Adipocyte (in vitro differentiated cells): ENCODE data around the gene MNT.

Source experiments
- DNase-seq: peaks from one replicate; pipeline ENCODE4 v3.0.0-alpha.2; 2015; ENCODE audit warnings: low read depth
- H3K27me3 ChIP-seq: replicated peaks from 2 replicates; pipeline ENCODE4 v1.7.0; 2013; ENCODE audit warnings: mild to moderate bottlenecking, low read length, moderate library complexity; ENCODE audit not compliant: control insufficient read depth, insufficient read depth
- H3K36me3 ChIP-seq: 2 replicates; pipeline ENCODE4 v1.7.0; 2013; ENCODE audit warnings: low read length, mild to moderate bottlenecking, moderate library complexity; ENCODE audit not compliant: control insufficient read depth, insufficient read depth, severe bottlenecking
- H3K4me1 ChIP-seq: 2 replicates; pipeline ENCODE4 v1.7.0; 2013; ENCODE audit warnings: mild to moderate bottlenecking, low read length, moderate library complexity; ENCODE audit not compliant: control insufficient read depth, insufficient read depth
- H3K4me3 ChIP-seq: 2 replicates; pipeline ENCODE4 v1.7.0; 2013; ENCODE audit warnings: mild to moderate bottlenecking, low read length, moderate library complexity
- H3K9ac ChIP-seq: 2 replicates; pipeline ENCODE4 v1.7.0; 2013; ENCODE audit warnings: mild to moderate bottlenecking, low read length, moderate library complexity
- H3K9me3 ChIP-seq: 2 replicates; pipeline ENCODE4 v1.7.0; 2013; ENCODE audit warnings: mild to moderate bottlenecking, low read length, moderate library complexity; ENCODE audit not compliant: control insufficient read depth

MNT gene

DNA sequence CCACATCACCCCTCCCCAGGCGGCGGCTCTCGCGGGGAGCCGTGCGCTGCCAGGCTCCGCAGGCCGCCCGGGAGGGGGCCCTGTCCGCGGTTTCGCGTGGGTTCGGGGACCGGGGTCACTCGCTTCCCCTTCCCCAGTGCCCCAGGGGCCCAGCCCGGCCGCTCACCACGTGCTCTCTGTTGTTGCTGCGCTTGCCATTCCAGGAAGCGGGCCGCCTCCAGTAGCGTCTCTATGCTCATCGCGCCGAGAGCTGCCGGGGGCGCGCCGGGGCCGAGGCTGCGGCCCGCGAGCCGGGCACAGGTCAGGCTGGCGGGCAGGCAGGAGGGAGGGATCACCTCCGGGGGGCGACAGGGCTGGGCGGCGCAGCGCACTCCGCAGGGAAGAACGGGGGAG is 390 bp downstream of the MNT start:
- peak overlapping the region; percentile 98 for H3K9ac ChIP-seq
- no peaks in the 10 kb centered on the region for H3K36me3 ChIP-seq
- peak; percentile 80 for DNase-seq
- peaks cover 66% of the 10 kb centered on the region for H3K4me1 ChIP-seq
- peak overlapping the region; percentile 97 for H3K4me3 ChIP-seq
- no peaks in the 10 kb centered on the region for H3K27me3 ChIP-seq
- no peaks in the 10 kb centered on the region for H3K9me3 ChIP-seq

DNA sequence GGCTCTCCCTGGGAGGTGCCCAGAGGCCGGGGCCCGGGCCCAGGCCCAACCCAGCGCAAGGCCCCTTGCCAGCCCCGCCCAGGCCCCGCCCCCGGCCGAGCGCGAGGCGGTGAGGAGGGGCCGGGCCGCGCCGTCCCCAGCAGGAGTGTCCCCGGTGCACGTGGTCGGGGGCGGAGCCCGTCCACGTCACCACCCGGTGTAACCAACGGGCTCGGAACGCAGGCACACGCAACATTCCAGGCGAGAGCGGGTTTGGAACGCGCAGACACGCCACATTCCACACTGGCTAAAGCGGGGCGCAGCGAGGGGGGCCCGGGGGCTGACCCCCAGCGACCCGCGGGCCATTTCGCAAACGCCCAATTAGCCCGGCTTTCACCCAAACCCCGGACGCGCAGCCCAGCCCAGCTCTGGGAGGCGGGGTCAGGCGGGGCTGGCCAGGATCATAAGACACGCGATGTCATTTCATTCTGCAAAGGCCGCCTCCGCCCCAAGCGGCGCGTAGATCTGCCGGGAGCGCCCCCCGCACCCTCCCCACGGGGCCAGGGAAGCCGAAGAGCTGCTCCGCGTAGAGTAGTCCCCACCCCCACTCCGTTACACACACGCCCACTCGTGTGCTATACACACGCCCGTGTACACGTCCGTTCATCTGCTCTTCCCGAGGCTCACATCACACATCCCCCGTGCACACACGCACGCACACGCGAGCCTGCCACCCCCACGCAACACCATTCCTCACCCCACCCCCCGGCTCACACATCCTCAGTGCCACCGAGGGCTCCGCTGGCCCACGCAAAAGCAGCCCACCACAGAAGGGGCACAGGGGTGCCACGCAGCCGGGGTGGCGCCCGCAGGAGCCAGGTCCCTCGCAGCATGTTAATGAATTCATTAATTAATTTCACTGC is 1.0 kb downstream of the MNT start:
- DNase-seq: peak; percentile 99
- Histone ChIP-seq H3K27me3 (no peaks in the 10 kb centered on the region), H3K9ac (peak overlapping the region; percentile 98), H3K4me3 (peak overlapping the region; percentile 97), H3K36me3 (no peaks in the 10 kb centered on the region), H3K4me1 (peaks cover 65% of the 10 kb centered on the region), H3K9me3 (no peaks in the 10 kb centered on the region)

DNA sequence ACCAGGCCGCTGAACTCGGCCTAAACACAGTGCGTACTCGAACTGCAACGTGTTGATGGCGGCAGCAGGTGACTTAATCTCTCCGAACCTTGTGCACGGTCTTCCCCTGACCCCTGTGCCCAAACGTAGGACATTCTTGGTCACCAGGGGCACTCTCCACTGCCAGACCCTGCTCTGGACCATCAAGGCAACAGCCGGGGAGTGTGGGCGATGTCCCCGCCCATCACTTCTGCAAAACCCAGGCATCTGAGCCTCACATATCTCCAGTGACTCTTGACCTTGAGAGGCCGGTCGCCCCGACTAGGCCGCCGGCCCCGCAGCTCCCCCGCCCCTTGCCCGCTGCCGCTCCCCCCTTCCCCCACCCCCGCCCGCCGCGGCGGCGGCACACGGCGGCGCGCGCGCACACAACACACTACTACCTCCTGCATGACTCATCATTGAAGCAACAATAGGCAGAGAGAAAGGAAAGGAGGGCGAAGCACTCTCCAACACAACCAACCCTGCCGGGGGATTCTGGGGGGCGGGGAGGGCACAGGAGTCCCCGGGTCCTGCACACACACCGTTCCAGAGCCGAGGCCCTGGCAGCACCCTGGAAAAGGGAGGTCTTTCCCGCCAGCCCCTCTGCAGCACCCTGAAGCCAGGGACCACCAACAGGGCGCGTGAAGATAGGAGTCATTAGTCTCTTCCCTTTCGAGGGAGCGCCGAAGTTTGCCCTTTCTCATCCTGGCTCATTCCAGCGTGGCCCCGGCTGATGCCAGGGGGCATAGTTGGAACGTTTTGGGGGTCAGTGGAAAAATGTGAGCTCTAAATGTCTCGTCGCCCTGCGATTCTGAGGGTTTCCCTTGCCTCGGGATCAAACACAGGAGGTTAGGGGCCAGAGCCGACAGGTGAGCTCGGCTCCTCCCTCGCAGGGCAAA is 1.9 kb downstream of the MNT start:
- Histone ChIP-seq H3K9me3 (no peaks in the 10 kb centered on the region), H3K27me3 (no peaks in the 10 kb centered on the region), H3K36me3 (no peaks in the 10 kb centered on the region), H3K4me1 (peaks cover 63% of the 10 kb centered on the region), H3K4me3 (peak overlapping the region; percentile 97), H3K9ac (peak overlapping the region; percentile 98)
- peak; percentile 91 for DNase-seq

DNA sequence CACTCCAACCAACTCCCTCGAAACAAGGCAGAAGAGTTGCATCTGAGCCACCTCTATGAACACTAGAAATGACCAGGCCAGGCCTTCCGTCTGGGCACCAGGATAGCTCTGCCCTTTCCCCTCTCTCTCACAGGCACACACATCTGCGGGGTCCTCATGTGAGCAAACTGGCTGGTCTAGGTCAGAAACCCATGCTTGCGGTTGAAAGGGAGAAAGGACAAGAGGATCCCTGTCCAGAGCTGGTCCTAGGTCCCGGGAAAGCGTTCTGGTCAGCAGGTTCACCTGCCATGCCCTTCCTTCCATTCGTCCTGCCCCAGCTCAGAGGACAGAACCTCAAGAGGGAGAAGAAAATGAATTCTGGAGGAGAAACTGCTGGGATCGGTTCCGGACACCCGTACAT is 2.7 kb downstream of the MNT start:
- Histone ChIP-seq H3K4me1 (peaks cover 56% of the 10 kb centered on the region), H3K9me3 (no peaks in the 10 kb centered on the region), H3K36me3 (no peaks in the 10 kb centered on the region), H3K4me3 (peak overlapping the region; percentile 97), H3K27me3 (no peaks in the 10 kb centered on the region), H3K9ac (peak overlapping the region; percentile 88)
- no peak for DNase-seq

DNA sequence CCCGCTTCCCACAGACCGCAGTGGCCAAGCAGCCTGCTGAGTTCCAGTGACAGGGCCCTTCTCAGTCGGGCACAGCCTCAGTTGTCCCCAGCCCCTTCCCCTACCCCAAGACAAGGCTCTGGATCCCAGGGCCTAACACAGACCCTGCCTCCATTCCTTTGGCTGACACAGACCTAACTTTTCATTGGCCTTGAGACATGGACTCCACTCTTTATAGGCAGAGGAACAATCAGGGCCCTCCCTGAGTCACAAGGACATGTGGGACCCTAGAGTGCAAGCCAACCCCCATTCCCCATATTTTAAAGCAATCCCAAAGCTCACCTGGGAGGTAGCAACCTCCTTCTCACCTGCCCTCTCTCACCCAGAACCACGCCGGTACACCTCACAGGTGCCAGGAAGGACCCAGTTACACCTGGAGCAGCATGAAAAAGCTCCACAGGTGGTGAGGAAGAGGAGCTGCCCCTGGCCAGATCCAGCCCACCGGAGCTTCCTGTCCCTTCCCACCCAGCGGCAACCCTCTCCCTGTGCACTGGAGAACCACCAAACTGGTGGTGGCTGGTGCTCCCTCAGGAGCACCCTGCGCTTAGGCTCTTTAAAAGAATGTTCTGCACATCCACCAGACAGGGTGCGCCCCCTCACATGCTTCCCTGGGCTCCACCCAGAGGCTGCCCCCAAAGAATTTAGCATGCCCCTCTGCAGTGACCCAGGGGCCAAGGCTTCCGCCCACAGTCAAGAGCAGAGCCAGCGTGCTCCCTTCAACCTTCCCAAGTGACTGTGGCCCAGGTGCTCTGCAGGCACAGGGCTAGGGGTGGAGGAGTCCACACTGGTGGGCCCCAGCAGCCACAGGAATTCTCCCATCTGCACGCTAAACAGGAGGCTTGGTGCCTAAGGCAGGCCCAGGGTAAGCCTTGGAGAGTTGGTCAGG is 3.4 kb downstream of the MNT start:
- H3K36me3 ChIP-seq: no peaks in the 10 kb centered on the region
- no peak for DNase-seq
- H3K4me1 ChIP-seq: peaks cover 49% of the 10 kb centered on the region

DNA sequence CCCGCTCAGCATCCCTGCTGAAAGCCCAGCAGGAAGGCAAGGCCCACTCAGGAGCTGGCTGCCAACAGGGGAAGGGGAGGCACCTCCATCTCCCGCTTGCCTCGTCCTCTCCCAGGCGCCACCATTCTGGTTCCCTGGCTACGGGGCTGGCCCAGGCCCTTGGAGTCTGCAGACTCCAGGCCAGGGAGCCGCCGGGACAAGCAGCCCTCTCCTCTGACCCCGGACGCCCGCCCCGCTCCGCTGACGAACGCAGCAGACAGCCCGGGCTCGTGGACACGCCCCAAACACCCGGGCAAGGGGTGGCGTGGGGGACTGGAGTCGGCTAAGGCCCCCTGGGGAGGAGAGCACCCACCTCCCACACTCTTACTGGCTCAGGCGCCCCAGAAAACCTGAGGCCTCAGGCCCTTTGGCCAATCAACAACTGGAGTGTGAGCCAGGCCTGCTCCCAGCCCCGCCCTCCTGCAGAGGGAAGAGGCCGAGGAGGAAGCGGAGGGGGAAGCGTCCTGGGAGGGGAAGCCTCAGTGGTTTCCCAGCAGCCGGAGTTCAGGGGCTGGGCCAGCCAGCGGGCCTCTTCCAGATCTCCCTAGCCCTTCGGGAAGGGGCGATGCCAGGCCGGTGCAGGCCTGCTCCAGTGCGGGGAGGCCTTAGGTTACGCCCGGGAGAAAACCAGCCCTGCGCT is 4.2 kb downstream of the MNT start:
- peak; percentile 98 for DNase-seq
- Histone ChIP-seq H3K4me1 (peaks cover 52% of the 10 kb centered on the region), H3K4me3 (peak overlapping the region; percentile 97)

More for the DNA sequence above, 3.4 kb downstream of the MNT start:
- peak overlapping the region; percentile 88 for H3K9ac ChIP-seq
- H3K9me3 ChIP-seq: no peaks in the 10 kb centered on the region
- H3K27me3 ChIP-seq: no peaks in the 10 kb centered on the region
- peak overlapping the region; percentile 97 for H3K4me3 ChIP-seq

DNA sequence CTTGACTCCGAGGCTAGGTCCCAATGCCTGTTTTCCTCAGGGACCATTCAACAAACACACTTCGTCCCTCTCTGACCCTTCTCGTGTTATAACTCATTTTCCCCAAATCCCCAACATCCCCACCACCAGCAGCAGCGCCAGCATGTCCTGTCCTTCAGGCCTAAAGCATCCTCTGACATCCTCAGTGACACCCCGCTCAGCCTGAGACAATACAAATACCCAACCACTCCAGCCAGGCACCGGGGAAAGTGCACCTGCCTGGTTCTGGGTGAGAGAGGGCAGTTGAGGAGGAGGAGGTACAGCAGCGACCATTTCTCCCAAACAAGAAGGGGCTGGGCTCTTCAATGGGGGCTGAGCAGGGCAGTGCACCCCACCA is 4.7 kb downstream of the MNT start:
- Histone ChIP-seq H3K4me1 (peaks cover 57% of the 10 kb centered on the region), H3K36me3 (no peaks in the 10 kb centered on the region), H3K27me3 (no peaks in the 10 kb centered on the region), H3K9me3 (no peaks in the 10 kb centered on the region), H3K4me3 (peak overlapping the region; percentile 97), H3K9ac (peak overlapping the region; percentile 88)
- DNase-seq: no peak

More for the DNA sequence above, 4.2 kb downstream of the MNT start:
- no peaks in the 10 kb centered on the region for H3K27me3 ChIP-seq
- H3K36me3 ChIP-seq: no peaks in the 10 kb centered on the region
- no peaks in the 10 kb centered on the region for H3K9me3 ChIP-seq
- H3K9ac ChIP-seq: peak overlapping the region; percentile 88

DNA sequence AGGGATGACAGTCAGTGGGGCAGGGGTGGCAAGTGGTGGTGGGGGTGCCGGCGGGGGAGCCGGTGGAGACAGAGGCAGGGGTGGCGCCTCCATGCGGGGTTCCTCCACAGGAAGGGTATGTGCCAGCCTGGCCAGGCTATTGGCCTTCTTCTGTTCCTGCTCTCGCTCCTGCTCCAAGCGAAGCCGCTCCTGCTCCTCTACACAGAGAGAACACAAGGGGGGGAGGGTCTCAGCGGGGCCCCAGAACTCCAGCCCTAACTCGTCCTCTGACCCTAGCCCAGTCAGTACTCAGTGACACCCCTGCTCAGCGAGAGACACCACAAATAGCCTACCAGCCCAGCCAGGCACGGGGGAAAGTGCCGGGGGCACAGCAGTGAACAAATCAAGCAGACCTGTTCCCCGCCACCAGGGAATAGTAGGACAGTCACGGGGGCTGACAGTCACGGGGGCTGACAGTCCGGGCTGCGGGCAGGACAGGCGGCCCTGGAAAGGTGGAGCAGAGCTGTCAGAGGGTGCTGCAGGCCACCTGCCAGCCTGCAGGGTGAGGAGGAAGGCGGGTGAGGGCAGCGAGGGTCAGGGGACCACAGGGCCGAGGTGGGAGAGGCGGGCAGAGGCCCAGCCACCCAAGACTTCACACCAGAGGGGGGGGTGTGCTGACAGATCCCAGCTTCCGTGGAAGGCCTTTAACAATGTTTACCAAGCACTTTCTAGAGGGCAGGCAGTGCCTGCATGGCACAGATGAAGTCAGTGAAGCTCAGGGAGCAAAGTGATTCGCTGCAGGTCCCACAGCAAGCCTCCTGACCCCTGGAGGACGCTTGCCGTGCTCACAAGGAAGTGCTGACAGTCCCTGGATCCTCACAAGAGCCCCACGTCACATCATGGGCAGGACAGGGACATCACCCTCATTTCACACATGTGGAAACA is 5.3 kb downstream of the MNT start:
- DNase-seq: no peak
- peaks cover 64% of the 10 kb centered on the region for H3K4me1 ChIP-seq
- no peaks in the 10 kb centered on the region for H3K27me3 ChIP-seq
- H3K4me3 ChIP-seq: peak overlapping the region; percentile 97
- no peaks in the 10 kb centered on the region for H3K36me3 ChIP-seq
- peak overlapping the region; percentile 88 for H3K9ac ChIP-seq
- H3K9me3 ChIP-seq: no peaks in the 10 kb centered on the region

DNA sequence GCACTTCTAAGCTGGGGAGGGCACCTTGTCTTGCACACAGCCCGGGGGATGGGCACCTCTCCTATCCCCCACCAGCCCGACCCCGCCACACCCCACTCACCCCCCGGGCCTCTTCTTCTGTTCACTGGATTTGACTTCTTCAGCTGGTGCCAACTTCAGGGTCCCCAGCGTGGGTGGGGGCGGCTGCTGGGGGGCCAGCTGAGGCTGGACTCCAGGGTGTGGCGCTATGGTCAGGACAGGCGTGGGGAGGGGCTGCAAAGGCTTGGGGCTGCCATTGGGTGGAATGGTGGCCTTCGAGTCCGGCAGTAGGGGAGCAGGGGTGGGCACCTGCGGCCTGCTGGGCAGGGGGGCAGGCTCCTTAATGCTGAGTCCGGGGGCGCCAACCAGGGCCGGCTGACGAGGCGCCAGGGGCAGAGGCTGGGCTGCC is 6.1 kb downstream of the MNT start:
- DNase-seq: no peak
- Histone ChIP-seq H3K27me3 (no peaks in the 10 kb centered on the region), H3K36me3 (no peaks in the 10 kb centered on the region), H3K4me1 (peaks cover 71% of the 10 kb centered on the region), H3K9me3 (no peaks in the 10 kb centered on the region), H3K9ac (no peak overlapping the region), H3K4me3 (no peak overlapping the region)
